Stimulated activated CD8-positive, alpha-beta memory T cell treated with anti-CD3 and anti-CD28 coated beads, Interleukin-12 subunit alpha, Interleukin-12 subunit beta, amount 100 ng/mL, for 24 hours (primary cell): Measurements from ENCODE around the gene CFAP20.
"Not testable (repeated sequence)": the region's sequence is repeated elsewhere in the genome, so short reads cannot be mapped to it uniquely, and the experiment has no call there.

Experiments
- DNase-seq: peaks from one replicate; pipeline ENCODE4 v3.0.0-alpha.2; 2020; ENCODE audit errors: extremely low read depth

The CFAP20 gene

DNA sequence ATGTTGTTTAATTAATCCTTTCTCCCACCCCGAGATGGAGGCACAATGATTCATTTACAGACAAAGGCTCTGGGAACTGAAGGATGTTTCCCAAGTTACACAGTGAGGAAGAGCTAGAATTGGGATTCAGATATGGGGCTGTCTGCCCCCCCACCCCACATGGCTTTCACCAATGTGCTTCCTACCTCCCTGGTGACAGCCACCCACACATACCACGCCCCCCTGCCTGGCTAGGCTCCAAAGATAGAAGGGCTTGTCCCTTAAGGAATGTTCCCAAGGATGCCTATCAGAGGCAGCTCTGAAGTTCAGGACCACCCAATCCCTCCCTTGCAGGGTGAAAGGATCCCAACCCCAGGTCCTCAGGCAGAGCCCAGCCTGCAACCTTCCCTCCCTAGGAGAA lies 32.9 kb downstream of the CFAP20 start:
- DNase-seq = no peak

- not testable (repeated sequence) for DNase-seq
Measured at GRCh38 chr16:58095575-58095960, 33.6 kb downstream of the CFAP20 start.

DNA sequence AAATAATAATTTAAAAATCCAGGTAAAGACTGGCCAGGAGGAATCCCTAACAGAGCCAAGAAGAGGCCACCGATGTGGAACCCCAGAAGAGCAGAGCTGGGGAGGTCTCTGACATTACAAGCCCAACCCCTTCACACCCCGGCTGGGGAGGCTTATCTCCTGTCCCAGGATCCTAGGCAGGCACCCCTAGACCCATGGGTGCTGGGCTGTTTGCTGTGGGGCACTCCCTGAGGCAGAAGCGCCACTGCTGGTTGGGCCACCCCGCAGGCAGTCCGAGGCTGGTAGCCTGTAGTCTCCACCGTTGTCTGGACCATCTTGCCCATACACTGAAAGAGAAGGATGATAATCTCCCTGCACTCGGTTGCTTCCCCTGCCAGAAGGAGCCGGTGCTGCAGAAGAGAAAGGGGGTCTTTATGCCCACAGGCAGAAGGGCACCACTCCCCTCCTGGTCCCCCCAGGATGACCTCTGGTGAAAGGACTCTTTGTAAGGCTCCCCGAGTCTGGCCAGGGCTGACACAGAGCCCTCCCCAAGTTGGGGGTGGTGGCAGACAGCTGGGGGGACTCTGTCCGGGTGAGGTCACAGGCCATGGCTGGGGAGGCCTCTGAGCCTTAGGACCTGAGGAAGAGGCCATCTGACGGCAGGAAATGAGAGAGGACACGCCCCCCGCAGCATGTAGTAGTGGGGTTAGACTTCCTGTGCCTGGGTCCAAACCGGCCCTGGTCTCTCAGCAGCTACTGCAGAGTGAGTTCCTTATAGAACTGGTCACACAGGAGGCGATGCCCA lies 34.2 kb downstream of the CFAP20 start:
- no peak for DNase-seq

DNA sequence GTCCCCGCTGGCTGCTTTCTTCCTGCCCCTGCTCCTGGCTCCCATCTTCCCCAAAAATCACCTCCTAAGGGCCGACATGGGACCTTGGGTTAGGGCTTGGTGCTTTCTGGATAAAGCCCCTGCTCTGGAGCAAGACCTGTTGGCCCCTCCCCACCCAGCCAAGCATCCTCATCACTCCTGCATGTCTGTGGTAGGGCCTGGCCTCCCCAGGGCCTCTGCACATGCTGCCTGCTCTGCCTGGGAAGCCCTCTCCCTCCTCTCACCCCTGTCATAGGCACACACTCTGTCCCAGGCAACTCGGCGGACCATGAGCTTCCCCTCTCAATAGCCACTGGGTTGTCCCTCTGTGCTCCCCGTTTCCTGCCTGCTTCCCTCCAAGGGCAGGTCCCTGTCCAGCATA lies 35.2 kb downstream of the CFAP20 start:
- no peak for DNase-seq

GRCh38 chr16:58090396-58090795 lies 38.8 kb downstream of the CFAP20 start:
- not testable (repeated sequence) for DNase-seq

DNA sequence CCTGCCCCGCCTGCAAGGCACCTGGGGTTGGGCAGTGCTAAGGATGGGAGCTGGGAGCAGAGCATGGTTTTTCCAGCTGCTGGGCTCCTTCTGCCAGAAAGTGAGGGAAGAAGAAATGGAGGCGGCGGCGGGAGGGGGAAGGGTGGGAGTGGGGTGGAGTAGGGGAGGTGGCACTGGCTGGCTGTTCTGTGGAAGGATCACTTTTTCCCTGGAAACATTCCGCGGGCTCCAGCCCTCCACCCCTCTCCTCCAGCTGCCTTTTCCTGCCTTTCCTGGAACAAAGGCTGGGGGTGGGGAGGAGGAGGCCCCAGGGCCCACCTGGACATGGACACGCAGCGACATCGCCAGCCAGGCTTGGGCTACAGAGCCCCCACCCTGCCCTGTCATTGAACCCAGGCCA lies 41.1 kb downstream of the CFAP20 start:
- no peak for DNase-seq

DNA sequence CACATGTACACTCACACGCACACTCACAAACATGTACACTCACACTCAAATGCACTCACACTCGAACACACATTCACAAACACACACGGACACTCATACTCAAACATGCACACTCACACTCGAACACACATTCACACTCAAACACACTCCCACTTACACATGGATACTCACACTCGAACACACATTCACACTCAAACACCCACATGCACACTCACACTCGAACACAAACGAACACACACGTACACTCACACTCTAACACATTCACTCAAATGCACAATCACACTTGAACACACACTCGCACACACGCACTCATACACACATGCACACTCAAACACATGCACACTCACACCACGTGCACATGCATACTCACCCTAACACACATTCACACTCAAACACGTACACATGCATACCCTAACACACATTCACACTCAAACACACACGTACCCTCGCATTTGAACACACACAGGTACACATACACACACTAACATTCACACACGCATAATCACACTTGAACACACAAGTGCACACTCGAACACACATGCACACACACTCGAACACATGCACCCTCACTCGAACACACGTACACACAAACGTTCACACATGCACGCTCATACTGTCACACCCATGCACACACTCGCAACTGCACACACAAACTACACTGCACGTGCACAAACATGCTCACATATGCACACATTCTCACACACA lies 41.8 kb downstream of the CFAP20 start:
- DNase-seq = no peak

DNA sequence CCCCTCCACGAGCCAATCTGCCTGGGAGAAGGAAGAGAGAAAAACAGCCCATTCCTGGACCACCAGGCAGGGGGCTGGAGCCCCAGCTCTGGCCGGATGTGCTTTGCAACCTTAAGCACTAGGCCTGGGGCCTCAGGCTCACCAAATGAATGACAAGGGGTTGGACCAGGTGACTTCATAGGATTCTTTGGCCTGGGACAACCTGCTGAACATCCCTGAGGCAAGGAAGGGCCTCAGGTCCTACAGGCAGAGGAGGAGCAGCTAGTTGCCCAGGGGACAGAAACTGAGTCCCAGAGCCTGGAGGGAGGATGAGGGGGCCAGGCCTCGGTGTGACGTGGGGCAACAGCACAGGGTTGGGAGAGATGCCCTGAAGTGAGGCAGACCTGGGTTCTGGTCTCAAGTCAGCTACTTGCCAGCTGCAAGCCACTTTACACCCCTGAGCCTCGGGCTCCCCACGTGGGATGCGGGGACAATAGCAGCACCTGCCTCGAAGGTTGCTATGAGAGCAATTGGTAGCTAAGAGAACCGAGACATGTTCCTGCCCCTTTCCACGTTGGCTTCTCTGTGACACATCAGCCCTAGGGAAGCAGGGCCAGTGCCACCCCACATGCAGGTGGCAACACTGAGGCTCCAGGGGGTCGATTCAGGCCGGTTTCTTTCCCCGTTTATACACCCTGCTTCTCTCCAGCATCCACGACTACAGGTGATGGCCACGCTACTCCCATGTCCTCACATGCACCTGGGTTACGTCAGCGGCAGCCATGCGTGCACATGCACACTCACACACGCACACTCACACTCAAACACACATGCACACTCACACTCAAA lies 42.6 kb downstream of the CFAP20 start:
- no peak for DNase-seq

GRCh38 chr16:58085584-58086251 lies 43.5 kb downstream of the CFAP20 start:
- no peak for DNase-seq

GRCh38 chr16:58085171-58085570 lies 44.0 kb downstream of the CFAP20 start:
- DNase-seq = no peak

DNA sequence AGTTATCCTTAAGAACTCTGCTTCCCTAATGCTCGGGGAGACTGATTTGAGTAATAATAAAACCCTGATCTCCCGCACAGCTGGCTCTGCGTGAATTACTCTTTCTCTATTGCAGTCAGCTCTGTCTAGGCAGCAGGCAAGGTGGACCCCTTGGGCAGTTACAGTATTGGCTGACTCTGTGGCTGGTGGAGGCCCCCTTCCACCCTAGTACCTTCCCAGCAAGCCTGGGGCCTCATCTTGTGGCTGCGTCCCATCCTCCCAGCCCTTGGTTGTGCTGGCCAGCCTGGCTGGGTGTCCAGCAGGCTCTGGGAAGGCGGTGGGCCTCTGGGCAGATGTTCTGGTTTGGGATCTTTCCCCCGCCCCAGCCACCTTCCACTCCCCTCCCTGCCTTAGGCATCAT lies 44.5 kb downstream of the CFAP20 start:
- DNase-seq = no peak

GRCh38 chr16:58082381-58082780 lies 46.8 kb downstream of the CFAP20 start:
- no peak for DNase-seq

- not testable (repeated sequence) for DNase-seq
Measured at GRCh38 chr16:58080657-58081056, 48.5 kb downstream of the CFAP20 start.

DNA sequence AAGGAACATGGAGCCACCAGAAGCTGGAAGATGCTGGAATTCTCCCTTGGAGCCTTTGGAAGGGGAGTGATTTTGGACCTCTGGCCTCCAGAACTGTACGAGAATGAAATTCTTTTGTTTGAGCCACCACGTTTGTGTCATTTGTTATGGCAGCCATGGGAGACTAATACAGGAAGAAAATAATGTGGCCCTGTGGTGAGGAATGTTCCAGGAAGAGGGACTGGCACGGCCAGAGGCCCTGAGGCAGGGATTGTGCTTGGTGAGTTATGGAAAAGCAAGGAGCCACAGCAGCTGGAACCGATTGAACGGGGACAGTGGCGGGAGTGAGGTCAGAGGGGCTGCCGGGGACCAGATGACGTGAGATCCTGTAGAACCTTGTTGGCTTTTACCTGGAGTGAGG lies 51.4 kb downstream of the CFAP20 start:
- DNase-seq = no peak

GRCh38 chr16:58076514-58076913 lies 52.7 kb downstream of the CFAP20 start:
- DNase-seq = no peak

DNA sequence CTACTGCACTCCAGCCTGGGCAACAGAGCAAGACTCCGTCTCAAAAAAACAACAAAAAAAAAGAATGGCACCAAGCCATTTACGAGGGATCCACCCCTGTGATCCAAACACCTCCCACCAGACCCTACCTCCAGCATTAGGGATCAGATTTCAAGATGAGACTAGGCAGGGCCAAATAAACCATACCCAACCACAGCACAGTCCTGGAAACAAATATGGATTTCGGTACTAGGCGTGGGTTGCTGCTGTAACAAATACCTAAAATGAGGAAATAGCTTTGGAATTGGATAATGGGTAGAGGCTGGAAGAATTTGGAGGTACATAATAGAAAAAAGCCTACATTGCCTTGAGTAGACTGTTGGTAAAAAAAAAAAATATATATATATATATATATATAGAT lies 54.5 kb downstream of the CFAP20 start:
- no peak for DNase-seq

DNA sequence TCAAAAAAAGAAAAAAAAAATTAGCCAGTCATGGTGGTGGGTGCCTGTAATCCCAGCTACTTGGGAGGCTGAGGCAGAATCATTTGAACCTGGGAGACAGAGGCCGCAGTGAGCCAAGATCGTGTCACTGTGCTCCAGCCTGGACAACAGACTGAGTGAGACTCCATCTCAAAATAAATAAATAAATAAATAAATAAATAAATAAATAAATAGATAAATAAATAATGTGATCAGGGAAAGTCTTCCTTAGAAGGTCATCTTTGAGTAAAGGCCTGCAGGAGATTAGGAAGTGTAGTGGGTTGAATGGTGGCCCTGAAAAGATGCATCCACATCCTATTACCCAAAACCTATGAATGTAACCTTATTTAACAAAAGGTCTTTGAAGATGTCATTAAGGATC lies 56.1 kb downstream of the CFAP20 start:
- not testable (repeated sequence) for DNase-seq

GRCh38 chr16:58072134-58072533 lies 57.0 kb downstream of the CFAP20 start:
- DNase-seq = not testable (repeated sequence)

DNA sequence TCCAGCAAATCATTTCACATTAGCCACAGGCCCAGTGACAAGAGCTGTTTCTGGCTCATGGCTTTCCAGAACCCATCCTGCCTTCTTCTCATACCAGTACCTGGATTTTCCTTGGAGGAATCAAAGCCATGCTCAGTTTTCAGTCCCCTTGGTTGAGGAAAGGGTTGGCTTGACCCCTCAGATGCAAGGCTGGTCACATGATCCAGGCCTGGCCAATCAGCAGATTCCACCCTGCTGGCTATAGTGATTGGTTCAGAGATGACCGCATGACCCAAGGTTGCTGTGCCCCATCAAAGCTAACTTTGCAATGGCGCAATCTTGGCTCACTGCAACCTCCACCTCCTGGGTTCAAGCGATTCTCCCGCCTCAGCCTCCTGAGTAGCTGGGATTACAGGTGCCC lies 58.6 kb downstream of the CFAP20 start:
- no peak for DNase-seq
